Thyroid gland (tissue), 4 donors: ENCODE measurements around the gene AP2A2. TPM values are rescaled to one million over a fixed set of nuclear protein-coding genes. Genes with fewer than 3 reads are reported as not detected.

Experiments
- DNase-seq, 2 donors: peaks; one replicate each; pipeline ENCODE4 v3.0.0-alpha.2; 2019
- H3K27ac ChIP-seq, 3 donors: fragments of 200-600 bp; sonication (generic); 1 replicate in 2 of 3; 2 replicates in 1 of 3; pipeline ENCODE4 v1.5.1; 2016 to 2019; ENCODE audit warnings: mild to moderate bottlenecking in 1 of 3, moderate library complexity in 1 of 3
- H3K27me3 ChIP-seq: fragments of 200-600 bp; sonication (generic); one replicate; pipeline ENCODE4 v1.5.1; 2019
- H3K36me3 ChIP-seq, 2 donors: fragments of 200-600 bp; sonication (generic); one replicate each; pipeline ENCODE4 v1.5.1; 2016 to 2019
- H3K4me1 ChIP-seq, 2 donors: fragments of 200-600 bp; sonication (generic); one replicate each; pipeline ENCODE4 v1.5.1; 2017 to 2019
- H3K4me3 ChIP-seq, 3 donors: fragments of 200-600 bp; sonication (generic); replicated peaks in 1 of 3; 1 replicate in 2 of 3; 2 replicates in 1 of 3; pipeline ENCODE4 v1.5.1; 2016; ENCODE audit warnings: mild to moderate bottlenecking in 1 of 3
- H3K9me3 ChIP-seq: fragments of 200-600 bp; sonication (generic); one replicate; pipeline ENCODE4 v1.5.1; 2017
- CTCF ChIP-seq, 6 experiments: fragments of 200-600 bp in 3 of 6; fragments of 450-650 bp in 3 of 6; sonication (generic) in 3 of 6; IDR thresholded peaks; one replicate each; pipeline ENCODE4 v1.5.1; 2016 to 2019; ENCODE audit warnings: antibody characterized with exemption in 6 of 6, mild to moderate bottlenecking in 2 of 6, inconsistent platforms in 1 of 6, moderate library complexity in 1 of 6
- POLR2A ChIP-seq, 2 donors: fragments of 450-650 bp; IDR thresholded peaks; one replicate each; pipeline ENCODE4 v1.6.1; 2017; ENCODE audit warnings: antibody characterized with exemption in 2 of 2, mild to moderate bottlenecking in 2 of 2, moderate library complexity in 1 of 2
- WGBS, 2 donors: methylation state at CpG; one replicate each; pipeline ENCODE4 v1.1.5; 2017; 5-methylcytosine and 5-hydroxymethylcytosine counted together
- intact Hi-C: fragments of 100-400 bp; cut with DNase I; formaldehyde crosslinking; loops from one replicate; pipeline ENCODE4 v1.15.1; 2023
- total RNA-seq, 4 donors: library from RNA; depleted of rRNA; stranded (reverse); fragments of >200 nt; gene quantifications; one replicate each; pipeline ENCODE4 v1.2.3, GENCODE V29; 2016

The AP2A2 gene
- total RNA-seq, 4 donors from 2014 or later = 37.2 to 67.3 (median 54.1) TPM

DNA sequence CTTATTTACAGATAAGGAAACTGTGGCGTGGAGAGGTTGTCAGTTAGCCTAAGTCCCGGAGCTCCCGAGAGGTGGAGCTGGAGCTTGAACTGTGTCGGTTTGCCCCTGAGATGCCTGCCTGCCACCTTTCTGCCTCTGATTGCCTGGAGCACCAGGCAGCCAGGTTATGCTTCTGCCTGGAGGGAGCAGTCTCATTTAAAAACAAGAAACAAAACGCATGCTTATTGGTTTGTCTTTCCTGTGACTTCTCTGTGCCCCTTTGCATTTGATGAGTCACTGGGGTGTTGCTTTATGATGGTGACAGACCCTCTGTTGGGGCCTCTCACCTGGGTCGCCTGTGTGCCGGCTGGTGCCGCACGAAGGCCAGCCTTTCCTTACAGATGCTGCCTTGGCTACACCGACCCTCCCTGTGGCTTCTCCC, 12.2 kb downstream of the AP2A2 start:
- Histone ChIP-seq H3K36me3 (no peaks in the 10 kb centered on the region), H3K27me3 (no peaks in the 10 kb centered on the region), H3K9me3 (no peaks in the 10 kb centered on the region), H3K27ac (no peak overlapping the region), H3K4me3 (no peak overlapping the region), H3K4me1 (peaks cover 14 to 27% of the 10 kb centered on the region in 2 donors)
- no peak for DNase-seq
- intact Hi-C loops = no loop called here
- 84 to 90% methylated on average over 10 of the region's 10 CpGs for WGBS, 2 donors
- TF ChIP-seq POLR2A (IDR thresholded peaks at IDR 0.05) (no peak), CTCF (IDR thresholded peaks at IDR 0.05) (no peak)

DNA sequence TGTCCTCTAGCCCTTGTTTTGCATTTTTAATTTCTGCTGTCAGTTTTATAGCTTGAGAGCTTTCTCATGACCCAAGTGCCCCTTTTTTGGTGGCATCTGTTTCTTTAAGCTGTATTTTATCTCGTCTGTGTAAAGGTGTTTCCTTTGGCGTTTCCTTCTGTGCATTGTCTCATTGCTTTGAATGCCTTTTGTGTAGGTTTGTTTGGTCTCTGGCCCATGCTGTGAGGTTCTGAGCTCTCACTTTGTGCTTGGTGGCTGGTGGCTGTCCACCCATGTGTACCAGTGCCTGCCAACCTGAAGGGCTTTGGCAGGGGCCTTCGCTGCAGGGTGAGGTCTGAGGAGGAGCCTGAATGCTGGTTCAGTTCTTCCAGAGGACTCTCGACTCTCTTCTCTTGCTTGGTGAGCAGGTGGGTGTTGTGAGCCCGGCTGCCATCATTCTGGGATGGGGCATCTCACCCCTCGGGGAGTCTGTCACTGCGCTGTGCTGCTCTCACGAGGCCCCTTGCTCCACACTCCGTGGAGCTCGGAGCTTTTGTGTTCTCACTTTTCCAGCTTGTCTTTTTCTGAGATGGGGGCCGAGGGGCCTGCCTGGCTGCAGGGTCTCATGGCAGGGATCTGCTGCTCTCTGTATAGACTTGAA, 14.9 kb downstream of the AP2A2 start:
- Histone ChIP-seq H3K27me3 (no peaks in the 10 kb centered on the region), H3K9me3 (no peaks in the 10 kb centered on the region), H3K27ac (no peak overlapping the region), H3K36me3 (no peaks in the 10 kb centered on the region), H3K4me3 (no peak overlapping the region), H3K4me1 (peaks cover 11 to 14% of the 10 kb centered on the region in 2 donors)
- TF ChIP-seq POLR2A (IDR thresholded peaks at IDR 0.05) (no peak), CTCF (IDR thresholded peaks at IDR 0.05) (no peak)
- intact Hi-C loops = no loop called here
- 55 to 56% methylated on average over 11 of the region's 11 CpGs for WGBS, 2 donors
- DNase-seq = peak; percentile 60 to 76

GRCh38 chr11:942823-943222, 17.2 kb downstream of the AP2A2 start:
- Histone ChIP-seq H3K36me3 (no peaks in the 10 kb centered on the region), H3K9me3 (no peaks in the 10 kb centered on the region), H3K27ac (no peak overlapping the region), H3K4me3 (no peak overlapping the region), H3K4me1 (peaks cover 7 to 14% of the 10 kb centered on the region in 2 donors), H3K27me3 (no peaks in the 10 kb centered on the region)
- TF ChIP-seq POLR2A (IDR thresholded peaks at IDR 0.05) (no peak), CTCF (IDR thresholded peaks at IDR 0.05) (no peak)
- intact Hi-C loops = no loop called here
- WGBS, 2 donors = 63 to 64% methylated on average over 9 of the region's 9 CpGs
- DNase-seq = peak; percentile 23 to 52

- Histone ChIP-seq H3K36me3 (no peaks in the 10 kb centered on the region), H3K4me3 (no peak overlapping the region), H3K27me3 (no peaks in the 10 kb centered on the region), H3K9me3 (no peaks in the 10 kb centered on the region), H3K27ac (no peak overlapping the region), H3K4me1 (peaks cover 7 to 14% of the 10 kb centered on the region in 2 donors)
- intact Hi-C loops = no loop called here
- no peak for DNase-seq
- WGBS, 2 donors = 69 to 73% methylated on average over 13 of the region's 13 CpGs
- TF ChIP-seq CTCF (IDR thresholded peaks at IDR 0.05) = no peak
- no peak for TF ChIP-seq POLR2A (IDR thresholded peaks at IDR 0.05)
Measured at GRCh38 chr11:944711-945470, 19.2 kb downstream of the AP2A2 start.

GRCh38 chr11:945986-946385, 20.3 kb downstream of the AP2A2 start:
- WGBS, 2 donors = 71 to 79% methylated on average over 9 of the region's 9 CpGs
- Histone ChIP-seq H3K36me3 (no peaks in the 10 kb centered on the region), H3K4me1 (peaks cover under 1 to 4% of the 10 kb centered on the region in 2 donors), H3K27me3 (no peaks in the 10 kb centered on the region), H3K9me3 (no peaks in the 10 kb centered on the region), H3K4me3 (no peak overlapping the region), H3K27ac (no peak overlapping the region)
- TF ChIP-seq POLR2A (IDR thresholded peaks at IDR 0.05) (no peak), CTCF (IDR thresholded peaks at IDR 0.05) (no peak)
- DNase-seq = no peak
- intact Hi-C loops = no loop called here
